ENCODE results near the gene SYVN1.
A peak's percentile ranks its signal among the peaks of the same experiment; 100 is the strongest.
"Not testable (repeated sequence)": the region's sequence is repeated elsewhere in the genome, so short reads cannot be mapped to it uniquely, and the experiment has no call there.

The SYVN1 gene

DNA sequence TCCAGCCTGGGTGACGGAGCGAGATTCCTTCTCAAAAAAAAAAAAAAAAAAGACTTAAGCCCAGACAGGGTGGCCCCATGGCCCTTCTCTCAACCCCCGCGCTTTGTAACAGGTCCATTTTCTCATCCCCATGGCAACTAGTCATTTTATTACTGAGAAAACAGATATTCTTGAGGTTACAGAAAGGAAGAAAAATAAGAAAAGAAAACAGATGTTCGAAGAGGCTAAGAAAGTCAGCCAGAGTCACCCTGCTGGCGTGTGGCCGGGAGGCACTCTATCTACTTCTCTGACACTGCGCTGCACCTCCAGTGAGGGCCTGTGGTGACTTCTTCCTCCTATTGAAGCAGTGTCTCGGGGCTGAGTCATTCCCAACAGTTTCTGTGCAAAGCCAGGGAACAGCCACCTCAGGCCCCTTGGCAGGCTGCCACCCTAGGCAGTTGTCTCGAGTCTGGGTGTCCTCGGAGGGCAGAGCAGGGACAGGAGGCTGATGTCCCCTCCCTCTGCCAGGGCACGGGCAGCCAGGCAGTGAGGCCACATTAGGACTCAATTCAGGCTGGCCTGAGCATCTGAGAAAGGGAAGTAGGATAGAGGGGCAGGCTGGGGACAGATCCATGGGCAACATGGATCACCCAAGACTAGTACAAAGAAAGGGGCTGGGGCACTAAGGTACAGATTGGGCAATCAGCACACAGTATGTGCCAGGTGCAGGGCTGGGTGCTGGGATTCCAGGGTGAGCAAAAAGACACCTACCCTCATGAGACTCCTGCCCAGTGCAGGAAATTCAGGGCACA is 16.4 kb upstream of the SYVN1 start:
- DNase-seq, result peak; percentile 88

DNA sequence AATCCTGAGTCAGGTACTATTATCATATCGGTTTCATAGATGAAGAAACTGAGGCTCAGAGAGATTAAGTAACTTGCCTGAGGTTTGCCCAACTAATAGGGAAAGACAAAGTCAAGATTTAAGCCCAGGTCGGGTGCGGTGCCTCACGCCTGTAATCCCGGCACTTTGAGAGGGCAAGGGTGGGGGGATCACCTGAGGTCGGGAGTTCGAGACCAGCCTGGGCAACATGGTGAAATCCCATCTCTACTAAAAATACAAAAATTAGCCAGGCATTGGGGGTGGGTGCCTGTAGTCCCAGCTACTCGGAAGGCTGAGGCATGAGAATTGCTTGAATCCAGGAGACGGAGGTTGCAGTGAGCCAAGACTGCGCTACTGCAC is 15.8 kb upstream of the SYVN1 start:
- DNase-seq, result not testable (repeated sequence)

DNA sequence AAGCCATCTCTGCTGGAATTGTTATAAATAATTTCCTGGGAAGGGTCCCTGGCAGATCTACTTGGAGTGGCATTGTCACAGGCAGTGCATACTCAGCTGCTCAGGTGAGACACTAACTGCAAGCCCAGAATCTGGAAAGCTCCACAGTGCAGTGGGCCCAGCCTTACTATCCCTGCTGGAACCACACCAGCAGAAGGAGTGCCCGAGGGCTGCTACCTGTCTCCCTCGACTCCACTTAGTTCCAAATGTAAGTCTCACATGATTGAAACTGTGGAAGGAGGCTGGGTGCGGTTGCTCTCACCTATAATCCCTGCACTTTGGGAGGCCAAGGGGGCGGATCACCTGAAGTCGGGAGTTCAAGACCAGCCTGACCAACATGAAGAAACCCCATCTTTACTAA is 14.3 kb upstream of the SYVN1 start:
- DNase-seq, result no peak

DNA sequence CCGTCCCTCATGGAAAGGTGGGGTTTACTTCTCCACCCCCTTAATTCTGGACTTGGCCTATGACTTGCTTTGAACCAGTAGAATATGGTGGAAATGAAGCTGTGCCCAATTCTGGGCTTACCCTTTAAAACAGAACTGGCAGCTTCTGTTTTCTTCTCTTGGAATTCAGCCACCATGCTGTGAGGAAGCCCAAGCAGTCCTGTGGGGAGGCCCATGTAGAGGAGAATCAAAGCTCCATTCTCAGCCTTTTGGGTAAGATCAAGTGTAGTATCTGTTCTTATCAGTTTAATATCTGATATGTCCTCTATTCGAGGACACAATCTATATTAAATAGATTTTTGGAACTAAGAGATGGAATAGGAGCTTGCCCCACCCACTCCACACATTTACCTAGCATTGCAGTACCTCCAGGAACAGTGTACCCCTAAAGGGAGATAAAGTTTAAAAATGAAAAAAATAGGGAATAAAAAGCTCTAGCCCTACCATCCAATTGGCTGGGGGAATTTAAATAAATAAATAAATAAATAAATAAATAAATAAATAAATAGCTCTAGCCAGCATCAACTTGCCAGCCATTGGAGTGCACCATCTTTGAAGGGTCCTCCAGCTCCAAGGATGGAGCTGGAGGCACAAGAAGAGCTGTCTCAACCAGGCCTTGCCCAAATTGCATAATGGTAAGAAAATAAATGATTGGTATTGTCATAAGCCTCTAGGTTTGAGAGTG is 13.2 kb upstream of the SYVN1 start:
- no peak for DNase-seq

DNA sequence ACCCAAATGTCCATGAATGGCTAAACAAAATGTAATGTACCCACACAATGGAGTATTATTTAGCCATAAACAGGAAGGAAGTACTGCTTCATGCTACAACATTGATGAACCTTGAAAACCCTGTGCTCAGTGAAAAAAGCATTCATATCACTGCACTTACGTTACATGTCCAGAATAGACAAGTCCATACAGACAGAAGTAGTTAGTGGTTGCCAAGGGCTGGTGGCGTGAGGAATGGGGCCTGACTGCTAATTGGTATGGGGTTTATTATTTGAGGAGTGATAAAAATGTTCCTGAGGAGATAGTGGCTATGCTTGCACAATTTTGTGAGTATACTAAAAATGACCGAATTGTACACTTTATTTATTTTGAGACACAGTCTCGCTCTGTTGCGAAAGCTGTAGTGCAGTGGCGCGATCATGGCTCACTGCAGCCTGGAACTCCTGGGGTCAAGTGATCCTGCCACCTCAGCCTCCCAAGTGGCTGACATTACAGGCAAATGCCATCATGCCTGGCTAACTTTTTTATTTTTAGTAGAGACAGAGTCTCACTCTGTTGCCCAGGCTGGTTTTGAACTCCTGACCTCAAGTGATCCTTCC is 7.7 kb upstream of the SYVN1 start:
- DNase-seq, result no peak

DNA sequence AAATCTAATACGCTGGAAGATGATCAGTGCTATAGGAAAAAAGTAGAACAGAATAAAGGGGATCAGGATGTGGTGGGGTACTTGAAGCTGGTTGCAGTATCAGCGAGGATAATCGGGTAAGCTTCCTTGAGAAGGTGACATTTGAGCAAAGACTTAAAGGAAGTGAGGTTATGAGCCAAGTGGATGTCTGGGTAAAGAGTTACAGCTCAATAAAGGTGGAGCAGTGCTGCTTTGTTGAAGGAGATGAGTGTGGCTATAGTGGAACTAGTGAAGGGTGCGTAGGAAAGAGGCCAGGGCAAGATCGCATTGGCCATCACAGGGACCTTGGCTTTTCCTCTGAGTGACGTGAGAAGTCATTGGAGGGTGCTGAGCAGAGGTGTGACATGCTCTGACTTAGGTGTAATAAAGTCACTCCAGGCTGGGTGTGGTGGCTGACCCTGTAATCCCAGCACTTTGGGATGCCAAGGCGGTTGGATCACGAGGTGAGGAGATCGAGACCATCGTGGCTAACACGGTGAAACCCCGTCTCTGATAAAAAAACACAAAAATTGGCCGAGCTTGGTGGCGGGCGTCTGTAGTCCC is 2.3 kb upstream of the SYVN1 start:
- no peak for DNase-seq

DNA sequence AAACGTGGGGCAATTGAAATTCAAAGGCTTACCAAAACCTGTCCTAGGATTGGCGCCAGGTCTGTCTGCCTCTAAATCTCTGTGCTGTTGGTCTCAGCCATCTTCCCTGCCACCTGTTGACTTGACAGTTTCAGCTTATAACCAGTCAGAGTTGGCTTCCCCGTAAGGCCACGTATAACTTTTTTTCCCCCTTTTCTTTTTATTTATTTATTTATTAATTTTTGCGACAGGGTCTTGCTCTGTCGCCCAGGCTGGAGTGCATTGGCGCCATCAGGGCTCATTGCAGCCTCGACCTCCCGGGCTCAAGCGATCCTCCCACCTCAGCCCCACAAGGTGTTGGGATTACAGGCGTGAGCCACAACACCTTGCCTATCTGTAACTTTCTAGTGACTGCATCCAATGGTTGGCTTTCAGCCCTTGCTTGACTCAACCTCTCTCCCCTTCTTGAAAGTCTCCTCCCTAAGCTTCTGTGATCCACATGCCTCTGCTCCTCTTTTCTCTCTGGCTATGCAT is 1.4 kb upstream of the SYVN1 start:
- DNase-seq, result peak; percentile 25

DNA sequence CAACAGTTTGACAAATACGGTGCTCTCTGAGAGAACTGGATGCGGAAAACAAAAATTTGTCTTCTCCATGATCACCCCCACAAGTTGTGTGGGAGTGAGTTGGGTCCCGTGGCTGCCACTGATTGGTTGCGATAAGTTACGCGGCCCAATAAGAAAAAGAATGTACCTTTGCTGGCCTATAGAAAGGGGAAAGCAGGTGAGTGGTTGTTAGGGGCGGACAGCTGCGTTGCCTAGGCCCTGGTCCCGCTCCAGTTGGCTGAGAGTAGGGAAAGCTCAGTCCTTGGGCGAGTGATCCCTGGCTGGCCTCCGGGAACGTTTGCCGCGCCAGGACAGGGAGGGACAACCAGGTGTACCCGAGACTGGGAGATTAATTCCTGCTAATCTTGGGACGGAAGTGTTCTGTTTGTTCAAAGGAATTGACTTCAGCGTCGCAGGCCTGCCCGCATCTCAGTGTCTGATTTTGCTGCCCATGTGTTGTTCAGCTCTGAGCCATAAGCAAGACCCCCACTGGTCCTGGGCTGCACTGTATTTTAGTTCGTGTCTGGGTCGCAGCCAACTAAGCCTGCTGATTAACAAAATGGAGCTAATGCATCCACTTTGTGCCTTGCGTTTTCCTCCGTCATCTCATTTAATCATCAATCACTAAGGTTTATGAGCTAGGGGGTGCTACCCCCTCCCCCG is 773 bp upstream of the SYVN1 start:
- peak; percentile 96 for DNase-seq

DNA sequence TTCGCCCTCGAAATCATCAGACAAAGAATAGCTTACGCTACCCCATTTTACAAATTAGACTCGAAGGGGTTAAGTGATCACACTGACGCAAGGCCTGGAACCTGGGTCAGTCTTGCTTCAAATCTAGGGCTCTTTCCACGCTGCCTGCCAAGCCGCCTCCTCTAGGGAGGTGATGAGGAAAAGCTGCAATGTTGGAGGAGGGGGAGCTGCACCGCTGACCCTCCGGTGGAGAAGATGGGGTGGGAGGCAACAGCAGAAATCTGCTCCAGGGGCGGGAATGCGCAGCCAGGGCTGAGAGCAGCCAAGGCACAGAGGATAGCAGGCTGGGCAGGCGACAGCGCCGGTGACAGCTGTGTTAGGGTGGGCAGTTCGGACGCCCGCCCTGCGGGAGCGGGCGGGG is 595 bp downstream of the SYVN1 start:
- DNase-seq, result no peak

DNA sequence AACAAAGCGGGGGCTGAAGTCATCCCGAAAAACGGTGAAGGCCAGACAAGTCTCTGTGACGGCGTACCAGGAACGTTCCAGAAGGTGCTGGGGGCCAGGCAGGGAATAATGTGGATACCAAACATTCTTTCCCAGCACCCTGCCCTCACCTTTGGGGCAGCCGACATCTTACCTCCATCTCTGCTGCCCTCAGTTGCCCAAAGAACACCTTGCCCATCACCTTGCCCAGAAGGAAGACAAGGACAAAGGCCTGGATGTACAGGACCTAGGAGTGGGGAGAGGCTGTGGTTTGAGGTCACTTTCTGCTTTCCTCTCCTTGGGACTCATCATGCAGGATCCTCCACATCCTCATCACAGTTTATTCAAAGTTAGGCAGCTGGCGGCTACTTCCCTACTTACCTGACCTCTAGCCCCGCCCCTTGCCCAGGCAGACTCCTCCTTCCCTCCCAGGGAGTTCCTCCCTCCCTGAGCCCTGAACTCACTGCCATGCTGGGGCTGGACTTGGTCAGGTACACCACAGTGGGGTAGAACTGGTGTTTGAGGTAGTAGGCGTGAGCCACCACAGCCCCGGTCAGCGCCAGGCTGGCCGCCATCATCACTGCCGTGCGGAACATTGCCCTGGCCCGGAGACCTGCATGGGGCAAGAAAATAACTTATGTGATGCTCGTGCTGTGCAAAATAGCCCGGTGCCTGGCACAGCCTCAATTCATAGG is 1.2 kb downstream of the SYVN1 start:
- DNase-seq, result peak; percentile 88

DNA sequence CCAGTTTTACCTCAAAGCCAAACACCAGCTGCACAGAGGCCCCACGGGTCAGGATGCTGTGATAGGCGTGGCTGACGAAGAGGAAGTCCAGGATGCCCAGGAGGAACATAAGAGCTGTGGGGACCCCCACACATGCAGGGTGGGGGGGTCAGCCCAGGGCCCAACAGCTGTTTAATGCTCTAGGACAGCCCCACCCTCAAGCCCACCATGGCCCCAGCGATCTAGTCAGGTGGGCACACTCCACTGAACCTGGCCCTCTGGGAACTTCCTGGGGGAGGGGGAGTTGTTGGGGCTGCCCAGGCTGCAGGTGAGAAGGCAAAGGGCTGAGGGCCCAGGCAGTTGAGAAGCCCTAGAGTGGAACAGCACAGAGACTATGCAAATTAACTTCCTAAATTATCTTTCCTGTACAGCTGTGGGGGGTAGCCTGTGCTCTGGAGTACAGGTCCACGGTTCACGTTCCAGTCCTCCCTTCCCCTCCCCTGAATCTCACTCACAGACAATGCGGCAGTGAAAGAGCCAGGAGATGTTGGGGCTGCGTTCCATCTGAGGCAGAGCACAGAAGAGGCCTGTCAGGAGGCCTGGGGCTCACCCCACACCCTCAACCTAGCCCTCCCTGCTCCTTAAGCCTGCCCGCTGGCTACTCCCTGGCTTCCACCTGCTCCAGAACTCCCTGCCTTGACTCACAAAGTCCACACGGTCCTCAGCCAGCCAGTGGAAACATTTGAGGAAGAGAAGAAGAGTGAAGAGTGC is 1.9 kb downstream of the SYVN1 start:
- DNase-seq, result no peak

DNA sequence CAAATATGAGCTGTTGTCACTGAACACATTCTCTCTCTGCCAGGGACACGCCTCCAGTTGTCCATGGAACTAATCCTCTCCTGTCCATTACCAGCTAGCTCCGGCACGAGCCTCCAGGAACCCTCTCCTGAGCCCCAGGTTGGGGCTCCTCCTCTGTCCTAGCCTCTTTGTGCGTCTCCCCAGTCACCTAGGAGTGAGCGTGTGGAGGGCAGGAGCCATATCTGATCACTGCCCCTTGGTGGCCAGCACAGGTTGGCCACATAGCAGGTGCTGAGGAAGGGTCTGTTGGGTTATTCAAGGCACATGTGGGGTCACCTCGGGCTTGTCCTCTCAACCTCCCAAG is 2.5 kb downstream of the SYVN1 start:
- no peak for DNase-seq

DNA sequence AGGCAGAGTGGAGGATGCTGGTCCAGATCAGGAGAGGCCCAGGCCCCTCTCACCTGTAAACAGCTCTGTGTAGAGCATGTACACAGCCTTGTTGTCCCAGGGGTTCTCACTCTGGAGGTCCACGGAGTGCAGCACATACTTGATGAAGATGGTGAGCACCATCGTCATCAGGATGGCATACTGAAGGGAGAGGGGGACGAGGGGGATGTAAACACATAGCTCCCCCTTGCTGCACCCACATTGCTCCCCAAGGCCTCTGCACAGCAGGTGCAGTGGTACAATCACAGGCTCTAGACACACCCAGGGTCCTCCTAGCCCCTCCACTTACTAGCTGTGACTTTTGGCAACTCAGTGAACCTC is 2.9 kb downstream of the SYVN1 start:
- DNase-seq, result no peak

DNA sequence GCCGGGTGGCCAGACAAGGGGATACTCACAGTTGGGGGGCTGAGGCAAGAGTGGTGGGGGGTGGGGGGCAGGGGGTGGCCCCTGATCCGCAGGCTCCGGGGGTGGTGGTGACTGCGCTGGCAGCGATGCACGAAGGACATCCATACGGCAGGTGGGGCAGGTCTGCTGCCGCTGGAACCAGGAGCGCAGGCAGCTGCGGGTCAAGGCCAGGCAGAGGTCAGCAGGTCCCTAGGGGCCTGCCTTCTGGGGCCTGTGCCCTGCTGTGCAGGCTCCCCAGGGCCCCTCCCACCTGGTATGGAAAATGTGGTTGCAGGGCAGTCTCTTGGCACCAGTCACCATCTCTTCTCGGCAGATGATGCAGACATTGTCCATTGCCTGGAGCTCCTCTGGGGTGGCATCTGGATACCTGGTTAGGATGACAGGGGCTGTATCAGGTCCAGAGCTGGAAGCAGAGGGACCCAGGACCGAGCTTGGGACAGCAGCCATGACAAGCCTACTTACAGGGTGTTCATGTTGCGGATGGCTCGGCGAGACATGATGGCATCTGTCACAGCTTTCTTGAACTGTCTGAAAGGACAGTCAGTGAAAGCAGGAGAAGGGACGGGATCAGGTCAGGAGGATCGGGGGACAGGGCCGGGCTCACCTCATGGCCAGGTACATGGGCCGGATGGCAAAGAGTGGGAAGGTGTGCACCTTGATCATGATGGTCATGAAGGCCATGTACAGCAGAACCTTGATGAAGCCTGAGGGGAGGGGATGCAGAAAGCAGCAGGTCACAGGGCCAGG is 3.5 kb downstream of the SYVN1 start:
- no peak for DNase-seq

DNA sequence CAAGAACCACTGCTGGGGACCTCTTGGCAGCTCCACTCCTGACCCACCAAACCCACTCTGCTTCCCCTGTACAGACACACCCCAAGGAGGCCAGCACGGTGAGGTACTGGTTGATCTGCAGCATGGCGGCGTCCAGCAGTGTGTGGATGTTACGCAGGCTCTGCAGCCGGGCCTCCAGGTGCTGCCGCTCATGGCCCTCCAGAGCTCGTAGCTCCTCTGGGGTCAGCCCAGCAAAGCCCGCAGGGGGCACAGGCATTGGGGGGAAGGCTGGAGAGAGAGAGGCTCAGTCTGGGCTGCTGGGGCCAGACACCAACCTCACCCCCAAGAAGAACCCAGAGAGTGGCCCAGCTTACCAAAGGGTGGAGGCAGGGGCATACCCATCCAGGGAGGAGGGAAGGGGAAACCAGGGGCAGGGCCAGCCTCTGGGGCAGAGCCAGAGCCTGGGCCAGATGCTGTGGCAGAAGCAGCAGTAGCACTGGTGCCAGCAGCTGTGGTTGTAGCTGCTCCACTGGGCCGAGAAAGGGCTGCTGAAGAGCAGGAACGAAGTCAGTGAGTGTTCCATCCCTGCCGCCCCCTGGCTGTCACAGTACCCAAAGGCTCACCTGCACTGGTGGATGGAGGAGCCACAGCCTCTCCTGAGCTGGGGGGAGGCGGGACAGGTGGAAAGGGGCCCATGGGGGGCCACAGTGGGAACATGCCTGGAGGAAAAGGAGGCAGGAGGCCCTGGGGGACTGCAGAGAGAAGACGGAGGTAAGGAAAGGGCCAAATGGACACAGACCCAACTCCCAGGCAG is 4.5 kb downstream of the SYVN1 start:
- no peak for DNase-seq

DNA sequence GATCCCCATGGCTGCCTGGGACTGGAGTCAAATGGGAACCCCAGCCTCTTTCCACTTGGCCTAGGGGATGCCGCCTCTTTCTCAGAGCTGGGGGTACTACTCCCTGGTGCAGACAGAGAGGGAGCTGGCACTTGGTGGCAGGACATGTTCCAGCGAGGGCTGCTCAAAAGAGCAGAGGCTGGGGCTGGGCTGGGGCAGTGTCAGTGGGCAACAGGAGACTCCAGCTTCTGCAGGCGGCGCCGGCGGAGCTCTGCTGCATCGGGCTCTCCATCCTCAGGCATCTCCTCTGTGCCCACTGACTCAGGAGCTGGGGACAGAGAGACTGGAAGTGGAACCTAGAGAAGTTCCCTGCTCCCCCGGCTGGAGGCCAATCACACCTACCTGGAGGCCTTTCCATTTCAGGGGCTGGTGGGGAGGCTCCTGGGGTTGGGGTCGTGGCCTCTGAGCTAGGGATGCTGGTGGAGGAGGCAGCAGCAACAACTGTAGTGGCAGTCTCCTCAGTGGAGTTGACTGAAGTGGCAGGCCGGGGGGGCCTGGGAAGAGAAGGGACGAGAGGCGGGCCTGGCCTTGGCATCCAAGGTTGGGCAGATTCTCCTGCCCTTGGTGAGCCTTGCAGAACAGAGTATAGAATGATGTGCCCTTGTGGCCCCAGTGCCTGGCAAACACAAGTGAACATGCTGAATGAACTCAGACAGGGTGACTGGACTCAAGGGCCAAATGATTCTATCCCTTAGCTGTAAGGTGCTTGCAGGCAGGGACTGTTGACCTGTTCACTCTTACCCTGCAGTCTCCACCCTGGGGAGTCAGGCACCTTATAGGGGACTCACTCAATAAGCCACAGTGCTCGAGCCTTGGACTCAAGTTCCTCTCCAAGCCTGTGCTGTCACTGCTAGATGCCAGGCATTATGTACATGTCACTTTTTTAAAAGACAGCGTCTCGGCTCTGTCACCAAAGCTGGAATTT is 5.9 kb downstream of the SYVN1 start:
- DNase-seq, result no peak

DNA sequence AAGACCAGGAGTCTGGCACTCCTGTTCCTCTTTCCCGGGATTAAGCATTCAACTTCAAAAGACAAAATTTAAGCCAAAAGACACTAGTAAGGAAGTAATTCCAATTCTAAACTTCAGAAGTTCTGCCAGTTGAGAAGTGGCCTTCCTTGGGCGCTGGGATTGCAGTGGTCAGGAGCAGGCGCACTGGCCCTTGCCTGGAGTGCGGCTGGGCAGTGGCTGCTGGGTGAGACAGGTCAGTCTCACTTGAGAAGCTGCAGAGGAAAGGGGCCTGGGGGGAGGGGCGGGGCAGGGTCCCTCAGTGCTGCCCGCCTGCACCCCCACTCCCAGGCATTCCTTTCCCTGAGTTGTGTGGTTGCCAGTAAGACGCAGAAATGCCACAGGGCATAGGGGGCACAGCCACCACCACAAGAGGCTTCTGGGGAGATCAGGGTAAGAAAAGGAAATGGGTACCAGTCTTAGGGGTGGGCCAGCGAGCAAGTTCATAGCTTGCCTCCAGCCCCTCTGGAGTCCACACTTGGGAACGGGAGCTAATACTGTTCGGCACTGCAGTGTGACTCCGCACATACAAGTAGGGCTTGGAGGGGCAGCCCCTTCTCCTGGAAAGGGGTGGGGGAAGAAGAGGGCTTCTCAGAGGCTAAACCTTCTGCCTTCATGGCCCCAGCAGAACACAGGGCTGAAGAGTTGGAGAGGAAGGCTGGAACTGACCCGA is 6.7 kb downstream of the SYVN1 start:
- no peak for DNase-seq

DNA sequence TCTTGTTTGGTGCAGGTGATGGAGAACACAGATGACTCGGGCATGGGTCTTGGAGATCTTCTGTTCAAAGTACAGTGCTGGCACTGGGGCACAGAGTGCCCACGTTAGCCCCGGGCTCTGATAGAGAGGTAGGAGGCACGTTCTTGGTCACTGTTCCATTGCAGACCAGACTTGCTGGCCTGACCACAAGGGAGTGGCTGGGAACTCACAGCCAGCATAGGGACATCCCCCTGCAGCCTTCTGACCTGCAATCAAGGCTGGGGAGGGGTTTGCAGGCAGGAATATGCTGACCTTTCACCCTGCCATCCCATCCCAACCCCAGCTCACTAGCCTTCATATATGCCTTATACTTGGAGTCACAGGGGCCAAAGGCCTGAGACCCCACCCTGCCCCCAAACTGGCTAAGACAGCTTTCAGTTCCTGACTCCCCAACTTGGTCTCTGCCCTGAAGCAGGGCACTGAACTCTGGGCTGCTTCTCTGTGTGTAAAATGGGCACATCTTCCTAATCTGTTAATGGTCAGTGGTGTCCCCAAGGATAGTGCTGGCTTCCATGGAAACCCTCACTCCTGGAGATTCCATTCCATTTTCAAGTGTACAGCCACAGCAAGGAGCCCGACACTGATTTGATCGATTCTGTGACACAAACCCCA is 7.6 kb downstream of the SYVN1 start:
- DNase-seq, result no peak

Measured in RPMI8226 (cell line).